A673 (cell line): ENCODE data around the gene THPO. TPM values are rescaled to one million over a fixed set of nuclear protein-coding genes. Genes with fewer than 3 reads are reported as not detected.

ENCODE experiments used
- BruUV-seq: library from RNA; stranded (reverse); fragments of 400-500 nt; replicated peaks from 2 replicates; lab custom pipeline; 2021; lab: Mats Ljungman, UMichigan
- CTCF ChIA-PET: fragments of 300-600 bp; sonication (Branson Sonifier 250); formaldehyde crosslinking; loops from one replicate; lab custom pipeline; 2022; ENCODE audit warnings: antibody characterized with exemption; lab: Charles Lee
- POLR2A ChIA-PET: fragments of 300-600 bp; sonication (Branson Sonifier 250); formaldehyde crosslinking; loops from one replicate; lab custom pipeline; 2022; ENCODE audit warnings: antibody characterized with exemption; ENCODE audit not compliant: low non-redundant PET; lab: Charles Lee
- DNase-seq: peaks from one replicate; pipeline ENCODE4 v3.0.0-alpha.2; 2015; ENCODE audit warnings: low spot score
- H3K27ac ChIP-seq: fragments of 200-600 bp; sonication (generic); 2 replicates; pipeline ENCODE4 v1.5.1; 2016; ENCODE audit warnings: mixed run types, low read depth, mild to moderate bottlenecking, mixed read lengths, antibody characterized with exemption, low read length; ENCODE audit not compliant: poor library complexity, severe bottlenecking
- H3K27me3 ChIP-seq: fragments of 200-600 bp; sonication (generic); replicated peaks from 2 replicates; pipeline ENCODE4 v1.6.1; 2017; ENCODE audit warnings: mixed run types, low read depth, mild to moderate bottlenecking, mixed read lengths, antibody characterized with exemption, low read length; ENCODE audit not compliant: insufficient read depth, poor library complexity
- H3K36me3 ChIP-seq: fragments of 200-600 bp; sonication (generic); 2 replicates; pipeline ENCODE4 v1.6.1; 2016; ENCODE audit warnings: mixed run types, mild to moderate bottlenecking, mixed read lengths, antibody characterized with exemption, low read length; ENCODE audit not compliant: insufficient read depth, poor library complexity, severe bottlenecking
- H3K4me1 ChIP-seq: fragments of 200-600 bp; sonication (generic); 2 replicates; pipeline ENCODE4 v1.6.1; 2017; ENCODE audit warnings: mixed run types, mild to moderate bottlenecking, mixed read lengths, antibody characterized with exemption, low read length; ENCODE audit not compliant: insufficient read depth, poor library complexity, severe bottlenecking
- H3K4me3 ChIP-seq: fragments of 200-600 bp; sonication (generic); 2 replicates; pipeline ENCODE4 v1.5.1; 2016; ENCODE audit warnings: low read depth, mixed run types, mild to moderate bottlenecking, mixed read lengths, low read length; ENCODE audit not compliant: poor library complexity, severe bottlenecking
- H3K9me3 ChIP-seq: fragments of 200-600 bp; sonication (generic); 2 replicates; pipeline ENCODE4 v1.6.1; 2016; ENCODE audit warnings: mixed run types, low read depth, mild to moderate bottlenecking, mixed read lengths, antibody characterized with exemption, low read length; ENCODE audit not compliant: poor library complexity, severe bottlenecking
- CTCF ChIP-seq: fragments of 300-800, 200-600 bp; sonication (generic); conservative IDR thresholded peaks from 2 replicates; pipeline ENCODE4 v1.5.1; 2017; ENCODE audit warnings: low read depth, mild to moderate bottlenecking, antibody characterized with exemption, low read length, moderate library complexity, mixed read lengths
- EZH2 ChIP-seq: fragments of 200-600 bp; sonication (generic); IDR thresholded peaks from 2 replicates; pipeline ENCODE4 v1.6.1; 2017; ENCODE audit warnings: borderline replicate concordance, low read depth, mild to moderate bottlenecking, mixed read lengths, antibody characterized with exemption, low read length; ENCODE audit not compliant: poor library complexity, severe bottlenecking
- intact Hi-C: fragments of 100-400 bp; cut with micrococcal nuclease; formaldehyde crosslinking; loops from one replicate; pipeline ENCODE4 v1.10.0; 2022; ENCODE audit not compliant: unreplicated experiment
- total RNA-seq: library from RNA; stranded (reverse); gene quantifications from 2 replicates; pipeline ENCODE4 v1.2.3, GENCODE V29; 2021

Gene THPO
- total RNA-seq, 1 experiment from 2014 or later = not detected

DNA sequence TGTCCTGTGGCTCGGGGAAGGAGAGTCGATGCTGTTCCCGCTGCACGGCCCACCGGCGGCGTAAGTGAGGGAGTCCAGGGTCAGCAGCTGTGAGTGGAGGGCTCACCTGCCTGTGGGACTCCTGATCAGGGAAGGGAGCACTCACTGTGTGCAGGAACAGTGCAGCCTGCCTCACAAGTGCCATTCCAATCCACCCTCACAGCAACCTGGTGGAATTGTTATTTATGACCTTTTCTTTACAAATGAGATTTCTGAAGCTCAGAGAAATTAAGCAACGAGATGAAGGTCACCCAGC lies 10.9 kb upstream of the THPO start:
- CTCF ChIA-PET = no interaction called here
- Histone ChIP-seq H3K27ac (no peak overlapping the region), H3K36me3 (no peaks in the 10 kb centered on the region), H3K27me3 (no peaks in the 10 kb centered on the region), H3K4me3 (no peak overlapping the region), H3K4me1 (no peaks in the 10 kb centered on the region), H3K9me3 (no peaks in the 10 kb centered on the region)
- intact Hi-C loops = no loop called here
- TF ChIP-seq CTCF (no peak), EZH2 (no peak)
- POLR2A ChIA-PET = no interaction called here
- BruUV-seq = no TSS peak
- DNase-seq = no peak

DNA sequence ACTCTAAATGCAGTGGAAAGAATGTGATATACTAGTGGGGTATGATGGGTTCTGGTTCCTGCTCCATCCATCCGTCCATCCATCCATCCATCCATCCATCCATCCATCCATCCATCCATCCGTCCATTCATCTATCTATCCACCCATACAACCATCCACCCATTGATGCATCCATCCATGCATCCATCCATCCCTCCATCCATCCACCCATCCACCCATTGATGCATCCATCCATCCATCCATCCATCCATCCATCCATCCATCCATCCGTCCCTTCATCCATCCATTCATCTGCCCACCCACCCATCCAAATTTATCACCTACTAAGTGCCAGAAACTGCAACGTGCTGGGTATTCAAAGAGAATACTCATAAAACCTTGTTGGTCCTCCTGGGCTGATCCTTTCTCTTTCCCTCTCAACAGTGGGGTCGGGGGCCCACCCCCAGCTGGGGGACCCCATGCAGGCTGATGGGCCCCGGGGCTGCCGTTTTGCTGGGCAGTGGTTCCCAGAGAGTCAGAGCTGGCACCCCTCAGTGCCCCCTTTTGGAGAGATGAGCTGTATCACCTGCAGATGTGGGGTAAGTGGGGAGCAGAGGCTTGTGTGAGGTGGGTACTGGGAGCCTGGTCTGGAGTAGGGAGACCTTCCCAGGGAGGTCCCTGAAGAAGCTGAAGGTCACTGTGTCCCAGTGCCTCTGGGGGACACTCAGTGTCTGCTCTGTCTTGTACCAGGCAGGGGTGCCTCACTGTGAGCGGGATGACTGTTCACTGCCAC lies 10.3 kb upstream of the THPO start:
- intact Hi-C loops = no loop called here
- POLR2A ChIA-PET = no interaction called here
- no peaks in the 10 kb centered on the region for H3K4me1 ChIP-seq
- H3K4me3 ChIP-seq = no peak overlapping the region
- no peak for TF ChIP-seq CTCF
- TF ChIP-seq EZH2 = no peak
- H3K36me3 ChIP-seq = no peaks in the 10 kb centered on the region
- H3K9me3 ChIP-seq = no peaks in the 10 kb centered on the region
- H3K27ac ChIP-seq = no peak overlapping the region
- no peak for DNase-seq
- H3K27me3 ChIP-seq = no peaks in the 10 kb centered on the region
- BruUV-seq = no TSS peak
- CTCF ChIA-PET = no interaction called here

DNA sequence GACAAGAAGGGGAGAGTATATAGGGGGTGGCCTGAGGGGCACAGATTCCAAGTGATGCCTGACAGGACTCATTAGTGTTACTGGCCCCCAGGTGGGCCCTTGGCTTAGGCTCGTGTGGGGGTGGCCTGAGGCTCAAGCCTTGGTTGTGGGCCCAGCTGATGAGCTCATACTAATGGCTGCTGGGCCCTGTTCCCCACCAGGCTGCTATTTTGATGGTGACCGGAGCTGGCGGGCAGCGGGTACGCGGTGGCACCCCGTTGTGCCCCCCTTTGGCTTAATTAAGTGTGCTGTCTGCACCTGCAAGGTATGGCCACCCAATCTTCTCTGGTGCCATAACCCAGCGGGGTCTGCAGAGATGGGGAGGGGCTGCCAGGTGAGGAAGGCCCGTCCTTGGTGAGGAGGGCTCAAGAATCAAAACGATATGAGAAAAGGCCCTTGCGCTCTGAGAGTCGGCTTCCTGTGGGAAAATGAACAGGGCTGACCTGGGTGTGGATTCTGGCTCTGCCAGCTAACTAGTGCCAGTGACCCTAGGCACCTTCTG lies 9.2 kb upstream of the THPO start:
- Histone ChIP-seq H3K9me3 (no peaks in the 10 kb centered on the region), H3K27ac (no peak overlapping the region), H3K27me3 (no peaks in the 10 kb centered on the region), H3K36me3 (no peaks in the 10 kb centered on the region), H3K4me3 (no peak overlapping the region), H3K4me1 (no peaks in the 10 kb centered on the region)
- CTCF ChIA-PET = no interaction called here
- intact Hi-C loops = no loop called here
- POLR2A ChIA-PET = no interaction called here
- TF ChIP-seq CTCF (no peak), EZH2 (no peak)
- no TSS peak for BruUV-seq
- no peak for DNase-seq
